ENCODE results near the gene ZMAT5. TPM values are rescaled to one million over a fixed set of nuclear protein-coding genes. Genes with fewer than 3 reads are reported as not detected.

The ZMAT5 gene
- total and polyA plus RNA-seq, 8 donors, result 8.3 to 20.7 (median 11.3) TPM

DNA sequence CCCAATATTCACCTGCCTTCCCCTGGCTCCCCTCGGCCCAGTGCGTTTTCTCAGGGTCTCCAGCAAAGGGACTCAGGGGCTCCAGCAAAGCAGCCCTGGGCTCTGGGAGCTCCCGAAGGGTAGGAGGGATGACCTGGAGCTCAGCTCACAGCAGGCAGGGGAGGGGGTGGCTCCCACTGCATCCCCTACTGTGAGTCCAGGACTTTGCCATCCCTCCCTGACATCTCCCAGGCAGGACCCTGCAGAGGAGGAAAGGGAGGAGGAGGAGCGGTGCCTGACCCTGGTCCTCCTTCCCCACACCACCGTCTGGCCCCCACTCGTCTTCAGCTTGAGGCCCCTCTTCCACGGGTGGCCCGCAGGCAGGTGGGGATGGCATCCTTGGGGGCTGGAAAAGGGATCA, 42.0 kb downstream of the ZMAT5 start:
- DNase-seq (no peak), ATAC-seq (no peak), FAIRE-seq (no peak)
- Histone ChIP-seq H3K9me3 (no peaks in the 10 kb centered on the region), H3K4me1 (peaks cover 0 to 6% (median 0%) of the 10 kb centered on the region in 3 donors), H3K4me3 (no peak overlapping the region), H3K36me3 (no peaks in the 10 kb centered on the region), H3K27me3 (peaks cover 0 to 5% (median 2%) of the 10 kb centered on the region in 4 donors), H3K27ac (no peak overlapping the region)
- TF ChIP-seq, protein P1, sequence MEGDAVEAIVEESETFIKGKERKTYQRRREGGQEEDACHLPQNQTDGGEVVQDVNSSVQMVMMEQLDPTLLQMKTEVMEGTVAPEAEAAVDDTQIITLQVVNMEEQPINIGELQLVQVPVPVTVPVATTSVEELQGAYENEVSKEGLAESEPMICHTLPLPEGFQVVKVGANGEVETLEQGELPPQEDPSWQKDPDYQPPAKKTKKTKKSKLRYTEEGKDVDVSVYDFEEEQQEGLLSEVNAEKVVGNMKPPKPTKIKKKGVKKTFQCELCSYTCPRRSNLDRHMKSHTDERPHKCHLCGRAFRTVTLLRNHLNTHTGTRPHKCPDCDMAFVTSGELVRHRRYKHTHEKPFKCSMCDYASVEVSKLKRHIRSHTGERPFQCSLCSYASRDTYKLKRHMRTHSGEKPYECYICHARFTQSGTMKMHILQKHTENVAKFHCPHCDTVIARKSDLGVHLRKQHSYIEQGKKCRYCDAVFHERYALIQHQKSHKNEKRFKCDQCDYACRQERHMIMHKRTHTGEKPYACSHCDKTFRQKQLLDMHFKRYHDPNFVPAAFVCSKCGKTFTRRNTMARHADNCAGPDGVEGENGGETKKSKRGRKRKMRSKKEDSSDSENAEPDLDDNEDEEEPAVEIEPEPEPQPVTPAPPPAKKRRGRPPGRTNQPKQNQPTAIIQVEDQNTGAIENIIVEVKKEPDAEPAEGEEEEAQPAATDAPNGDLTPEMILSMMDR (IDR thresholded peaks at IDR 0.05), result no peak
- intact Hi-C loops (cut with DNase I), result no loop called here
- 67 to 76% methylated on average over 8 of the region's 8 CpGs for WGBS, 2 donors

DNA sequence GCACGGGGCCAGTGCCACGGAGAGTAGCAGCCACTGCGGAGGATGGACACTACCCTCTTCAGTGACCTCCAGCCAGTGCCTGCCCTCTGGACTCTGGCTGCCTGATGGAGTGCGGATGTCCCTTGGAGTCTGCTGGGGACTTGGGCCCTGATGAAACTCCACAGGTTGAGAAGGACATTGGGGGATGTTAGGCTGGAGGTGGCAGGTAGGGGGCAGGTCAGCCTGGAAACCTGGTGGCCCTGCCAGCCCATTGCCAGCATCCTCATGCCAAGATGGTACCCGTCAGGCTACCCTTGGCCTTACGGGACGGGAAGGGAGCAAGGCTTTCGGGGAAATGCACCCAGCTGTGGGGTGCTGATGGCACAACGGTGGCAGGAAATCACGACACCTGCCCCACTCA, 43.0 kb downstream of the ZMAT5 start:
- no peaks in the 10 kb centered on the region for H3K36me3 ChIP-seq
- no peak overlapping the region for H3K4me3 ChIP-seq
- DNase-seq, result no peak
- peaks cover 0 to 5% (median 2%) of the 10 kb centered on the region in 4 donors for H3K27me3 ChIP-seq
- ATAC-seq, result no peak
- 93 to 94% methylated on average over 10 of the region's 10 CpGs for WGBS, 2 donors
- FAIRE-seq, result no peak
- no peaks in the 10 kb centered on the region for H3K9me3 ChIP-seq
- H3K4me1 ChIP-seq, result peaks cover 0 to 6% (median 0%) of the 10 kb centered on the region in 3 donors
- no peak overlapping the region for H3K27ac ChIP-seq
- intact Hi-C loops (cut with DNase I), result no loop called here
- TF ChIP-seq, protein P1 (IDR thresholded peaks at IDR 0.05), result no peak

GRCh38 chr22:29722587-29722986, 44.2 kb downstream of the ZMAT5 start:
- WGBS, 2 donors, result 82 to 84% methylated on average over 16 of the region's 16 CpGs
- FAIRE-seq (no peak), ATAC-seq (no peak), DNase-seq (no peak)
- TF ChIP-seq, protein P1 (IDR thresholded peaks at IDR 0.05), result no peak
- Histone ChIP-seq H3K4me1 (peaks cover 0 to 6% (median 0%) of the 10 kb centered on the region in 3 donors), H3K9me3 (no peaks in the 10 kb centered on the region), H3K36me3 (no peaks in the 10 kb centered on the region), H3K4me3 (no peak overlapping the region), H3K27ac (no peak overlapping the region), H3K27me3 (peaks cover 0 to 5% (median 2%) of the 10 kb centered on the region in 4 donors)
- intact Hi-C loops (cut with DNase I), result no loop called here

DNA sequence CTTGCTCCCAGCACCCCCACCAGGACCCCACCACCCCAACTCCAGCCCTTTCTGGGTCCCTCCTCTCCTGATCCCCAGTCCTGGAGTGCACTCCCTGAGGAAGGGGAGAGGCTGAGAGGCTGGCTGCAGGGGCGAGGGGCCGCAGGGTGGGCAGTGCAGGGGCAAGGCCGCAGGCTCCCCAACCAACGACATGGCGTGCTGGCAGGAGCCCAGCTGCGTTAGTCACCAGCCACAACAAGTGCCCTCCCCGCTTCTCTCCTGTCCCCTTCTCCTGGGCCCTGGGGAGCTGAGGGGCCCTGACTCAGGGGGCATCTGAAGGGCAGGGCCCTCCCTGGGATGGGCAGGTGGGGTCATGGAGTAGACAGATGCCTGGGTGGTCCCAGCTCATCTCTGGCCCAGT, 44.7 kb downstream of the ZMAT5 start:
- H3K4me1 ChIP-seq, result peaks cover 0 to 6% (median 0%) of the 10 kb centered on the region in 3 donors
- H3K27me3 ChIP-seq, result peaks cover 0 to 5% (median 2%) of the 10 kb centered on the region in 4 donors
- H3K4me3 ChIP-seq, result no peak overlapping the region
- no peak overlapping the region for H3K27ac ChIP-seq
- 78 to 79% methylated on average over 7 of the region's 7 CpGs for WGBS, 2 donors
- no peaks in the 10 kb centered on the region for H3K36me3 ChIP-seq
- DNase-seq (no peak), ATAC-seq (no peak), FAIRE-seq (no peak)
- TF ChIP-seq, protein P1 (IDR thresholded peaks at IDR 0.05), result no peak
- intact Hi-C loops (cut with DNase I), result no loop called here
- H3K9me3 ChIP-seq, result no peaks in the 10 kb centered on the region

GRCh38 chr22:29720811-29721323, 45.9 kb downstream of the ZMAT5 start:
- Histone ChIP-seq H3K36me3 (no peaks in the 10 kb centered on the region), H3K4me1 (peaks cover 0 to 6% (median 0%) of the 10 kb centered on the region in 3 donors), H3K9me3 (no peaks in the 10 kb centered on the region), H3K27ac (no peak overlapping the region), H3K27me3 (peaks cover 0 to 5% (median 2%) of the 10 kb centered on the region in 4 donors), H3K4me3 (peak overlapping the region in 2 of 4 donors; percentile 6 to 35)
- FAIRE-seq (no peak), ATAC-seq (no peak), DNase-seq (no peak)
- TF ChIP-seq, protein P1 (IDR thresholded peaks at IDR 0.05), result no peak
- intact Hi-C loops (cut with DNase I), result no loop called here
- 9 to 10% methylated on average over 31 to 53 of the region's 53 CpGs for WGBS, 2 donors
